ENCODE measurements around the gene TRMT2A. TPM values are rescaled to one million over a fixed set of nuclear protein-coding genes. Genes with fewer than 3 reads are reported as not detected.
A peak's percentile ranks its signal among the peaks of the same experiment; 100 is the strongest.

TRMT2A gene
- total and polyA plus RNA-seq, 10 of the 15 experiments (the other 5 are each of a cell fraction or from before 2014, with no cell fraction given) = 0.29 to 97.0 (median 57.9) TPM

DNA sequence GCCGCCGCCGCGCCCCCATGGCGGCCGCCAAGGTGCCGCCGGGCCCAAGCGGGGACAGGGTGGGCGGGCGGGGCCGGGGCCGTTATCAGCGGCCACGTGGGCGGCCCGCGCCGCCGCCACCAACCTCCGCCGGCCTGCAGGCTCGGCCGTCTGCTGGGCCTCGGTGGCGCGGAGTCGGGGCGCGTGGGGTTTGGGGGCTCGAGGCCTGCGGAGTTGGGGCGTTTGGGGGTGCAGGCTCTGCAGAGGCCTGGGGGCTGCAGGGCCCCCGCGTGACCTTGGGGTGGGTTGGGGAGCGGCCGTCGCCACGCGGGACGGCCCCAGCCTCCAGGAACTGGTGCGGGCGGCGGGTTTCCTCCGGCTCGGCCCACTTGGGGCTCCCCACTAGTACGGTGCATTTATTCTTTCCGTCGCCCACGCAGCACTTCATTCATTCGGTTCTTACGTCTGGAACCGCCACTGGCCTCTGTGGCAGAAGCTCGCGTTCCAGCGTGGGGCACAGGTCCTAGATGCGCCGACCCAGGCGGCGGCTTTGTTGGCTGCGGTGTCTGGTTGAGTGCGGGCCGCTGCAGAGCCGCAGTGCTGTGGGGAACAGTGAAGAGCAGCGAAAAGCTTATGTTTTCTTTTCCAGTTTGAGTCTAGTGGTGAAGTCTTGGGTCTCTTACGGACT is 740 bp upstream of the TRMT2A start (continued):
- TF ChIP-seq ZNF24 (IDR thresholded peaks at IDR 0.05) = peak; percentile 99
- TF ChIP-seq GATAD2B (conservative IDR thresholded peaks at IDR 0.05; ENCODE audit: low read depth) = peak; percentile 17; the same call in 1 of the 2 replicates
- 0 out of 2 replicates have a peak, but pooled peaks have one; percentile 32 for TF ChIP-seq TAF1 (IDR thresholded peaks at IDR 0.05; ENCODE audit: borderline replicate concordance, low read depth, low read length)

DNA sequence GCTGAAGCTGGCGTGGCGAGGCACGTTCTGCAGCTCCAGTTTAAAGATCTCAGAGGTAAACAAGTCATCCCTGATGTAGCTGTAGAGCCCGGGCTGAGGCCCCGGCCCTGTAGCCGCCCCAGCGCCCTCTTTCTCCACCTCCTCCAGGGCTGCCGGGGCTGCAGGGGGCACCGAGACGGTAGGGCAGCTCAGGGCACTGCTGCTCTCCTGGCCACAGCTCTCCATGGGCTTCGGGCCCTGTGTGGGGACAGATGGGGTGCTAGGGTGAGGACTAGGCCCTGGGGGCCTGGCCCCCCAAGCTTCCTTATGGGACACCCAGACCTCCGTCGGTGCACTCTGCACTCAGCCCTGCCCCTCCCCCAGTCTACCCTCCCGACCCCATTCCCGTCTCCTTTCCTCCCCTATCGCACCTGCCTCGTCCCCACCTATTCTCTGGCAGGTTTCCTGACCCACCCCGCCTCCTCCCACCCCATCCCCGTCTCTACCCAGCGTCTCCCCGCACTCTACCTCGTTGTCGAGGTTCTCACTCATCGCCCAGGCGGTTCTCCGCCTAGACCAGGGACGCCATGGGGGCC is 563 bp downstream of the TRMT2A start:
- ChIA-PET SMC1A (ENCODE audit: uncharacterized antibody, unreplicated experiment) (no interaction called here), POLR2A (interaction anchor here (1.3 kb wide), 2 partner anchors 97 to 174 kb away, joined by 3 to 5 read pairs; no protein-coding TSS in a partner anchor), RAD21 (ENCODE audit: unreplicated experiment) (no interaction called here), CTCF (interaction anchor here (0.9 to 1.5 kb wide), 2 partner anchors 37 to 386 kb away, joined by 3 read pairs; no protein-coding TSS in a partner anchor)
- Histone ChIP-seq H3K27me3 (replicated peaks in 1 of 2; ENCODE audit: control insufficient read depth in 2 of 2, insufficient read depth in 2 of 2, low read length in 1 of 2) (no peaks in the 10 kb centered on the region), H3K4me2 (ENCODE audit: control insufficient read depth, insufficient read depth) (peak overlapping the region; percentile 96), H3K9ac (ENCODE audit: control insufficient read depth, insufficient read depth, low read length) (peak overlapping the region; percentile 91), H3K79me2 (ENCODE audit: control insufficient read depth, insufficient read depth, low read length) (peaks cover 62% of the 10 kb centered on the region), H3K27ac (ENCODE audit: control insufficient read depth, insufficient read depth) (peak overlapping the region; percentile 91), H2AFZ (ENCODE audit: control insufficient read depth, low read depth, low read length) (peak overlapping the region; percentile 76), H4K20me1 (ENCODE audit: control insufficient read depth, insufficient read depth) (0 out of 2 replicates have a peak, but pooled peaks cover 2% of the 10 kb centered on the region), H3K4me1 (ENCODE audit: control insufficient read depth, insufficient read depth, low read length) (peaks cover 33% of the 10 kb centered on the region), H3K4me3 (peak overlapping the region; percentile 83), H3K36me3 (ENCODE audit: control insufficient read depth in 2 of 2, insufficient read depth in 2 of 2, low read length in 1 of 2) (peaks cover 32 to 41% of the 10 kb centered on the region in 2 experiments), H3K9me3 (replicated peaks; ENCODE audit: control insufficient read depth, insufficient read depth, low read length) (no peaks in the 10 kb centered on the region)
- FAIRE-seq (no peak), DNase-seq (ENCODE audit: low read depth, low spot score) (no peak), ATAC-seq (peak; percentile 4)
- intact Hi-C loops (cut with micrococcal nuclease; ENCODE audit: unreplicated experiment) (loop anchor here (5.0 kb wide), 1 partner anchor 144 kb away; no protein-coding TSS in a partner anchor), in situ Hi-C loops (cut with MboI) (no loop called here)
- TF ChIP-seq NFYA (IDR thresholded peaks at IDR 0.05; ENCODE audit: borderline replicate concordance, low read depth, low read length) = no peak
- no peak for TF ChIP-seq KDM1A (IDR thresholded peaks at IDR 0.05; ENCODE audit: borderline replicate concordance)
- TF ChIP-seq, protein P1, sequence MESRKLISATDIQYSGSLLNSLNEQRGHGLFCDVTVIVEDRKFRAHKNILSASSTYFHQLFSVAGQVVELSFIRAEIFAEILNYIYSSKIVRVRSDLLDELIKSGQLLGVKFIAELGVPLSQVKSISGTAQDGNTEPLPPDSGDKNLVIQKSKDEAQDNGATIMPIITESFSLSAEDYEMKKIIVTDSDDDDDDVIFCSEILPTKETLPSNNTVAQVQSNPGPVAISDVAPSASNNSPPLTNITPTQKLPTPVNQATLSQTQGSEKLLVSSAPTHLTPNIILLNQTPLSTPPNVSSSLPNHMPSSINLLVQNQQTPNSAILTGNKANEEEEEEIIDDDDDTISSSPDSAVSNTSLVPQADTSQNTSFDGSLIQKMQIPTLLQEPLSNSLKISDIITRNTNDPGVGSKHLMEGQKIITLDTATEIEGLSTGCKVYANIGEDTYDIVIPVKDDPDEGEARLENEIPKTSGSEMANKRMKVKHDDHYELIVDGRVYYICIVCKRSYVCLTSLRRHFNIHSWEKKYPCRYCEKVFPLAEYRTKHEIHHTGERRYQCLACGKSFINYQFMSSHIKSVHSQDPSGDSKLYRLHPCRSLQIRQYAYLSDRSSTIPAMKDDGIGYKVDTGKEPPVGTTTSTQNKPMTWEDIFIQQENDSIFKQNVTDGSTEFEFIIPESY (IDR thresholded peaks at IDR 0.05) = no peak
- TF ChIP-seq BACH1 (IDR thresholded peaks at IDR 0.05; ENCODE audit: borderline replicate concordance) = 0 out of 2 replicates have a peak, but pooled peaks have one; percentile 4
- BruUV-seq (replicated peaks) = TSS peak; percentile 81
- 4% methylated on average over 20 of the region's 27 CpGs for whole genome bisulfite sequencing (ENCODE audit: insufficient coverage, insufficient replicate concordance, low lambda C conversion rate, missing lambda C conversion rate)

Measured in GM12878 (cell line).